HG02970 (cell line): ENCODE measurements around the gene FANCG.

ENCODE experiments used
- ATAC-seq: cut with Tn5 transposase; IDR thresholded peaks from one replicate; pipeline ENCODE4 v1.9.1; 2021; ENCODE audit warnings: mild to moderate bottlenecking, moderate library complexity, moderate number of reproducible peaks; ENCODE audit not compliant: unreplicated experiment, low FRiP score

The FANCG gene

GRCh38 chr9:35104586-35104985, 24.8 kb upstream of the FANCG start:
- no peak for ATAC-seq

- no peak for ATAC-seq
Measured at GRCh38 chr9:35103660-35104191, 24.0 kb upstream of the FANCG start.

- peak; percentile 88 for ATAC-seq
Measured at GRCh38 chr9:35102769-35103659, 23.3 kb upstream of the FANCG start, which contains the start of gene STOML2. Gene STOML2, minus strand, starts transcription at chr9:35103131. Its CDS starts 37 bp downstream, at chr9:35103094.

- ATAC-seq, result peak; percentile 14
Measured at GRCh38 chr9:35102465-35102768, 22.7 kb upstream of the FANCG start.

- ATAC-seq, result no peak
Measured at GRCh38 chr9:35097573-35097972, 17.8 kb upstream of the FANCG start.

- peak; percentile 86 for ATAC-seq
Measured at GRCh38 chr9:35096035-35096849, 16.5 kb upstream of the FANCG start, which contains the start of gene PIGO. Gene PIGO, minus strand, starts transcription at chr9:35096591. Its CDS starts 1,026 bp downstream, at chr9:35095565.

- ATAC-seq, result no peak
Measured at GRCh38 chr9:35091536-35091935, 11.8 kb upstream of the FANCG start.

- ATAC-seq, result no peak
Measured at GRCh38 chr9:35089434-35089833, 9.7 kb upstream of the FANCG start.

- no peak for ATAC-seq
Measured at GRCh38 chr9:35085078-35085477, 5.3 kb upstream of the FANCG start.

- ATAC-seq, result no peak
Measured at GRCh38 chr9:35079041-35079425, 709 bp downstream of the FANCG start.

GRCh38 chr9:35078066-35078465, 1.7 kb downstream of the FANCG start:
- no peak for ATAC-seq

- no peak for ATAC-seq
Measured at GRCh38 chr9:35076848-35077247, 2.9 kb downstream of the FANCG start.

- no peak for ATAC-seq
Measured at GRCh38 chr9:35075358-35075757, 4.4 kb downstream of the FANCG start.

GRCh38 chr9:35074791-35075190, 5.0 kb downstream of the FANCG start:
- no peak for ATAC-seq

GRCh38 chr9:35074141-35074540, 5.6 kb downstream of the FANCG start:
- ATAC-seq, result no peak

GRCh38 chr9:35073279-35073612, 6.5 kb downstream of the FANCG start:
- ATAC-seq, result no peak

- ATAC-seq, result peak; percentile 80
Measured at GRCh38 chr9:35072461-35073278, 7.1 kb downstream of the FANCG start, which contains the start of gene VCP. Gene VCP, minus strand, starts transcription at chr9:35072625. Its CDS starts 272 bp downstream, at chr9:35072353.

- peak; percentile 65 for ATAC-seq
Measured at GRCh38 chr9:35071814-35072460, 7.8 kb downstream of the FANCG start.

- no peak for ATAC-seq
Measured at GRCh38 chr9:35070823-35071813, 8.6 kb downstream of the FANCG start.
